Neural progenitor cell (in vitro differentiated cells): ENCODE measurements around the gene TC2N. TPM values are rescaled to one million over a fixed set of nuclear protein-coding genes. Genes with fewer than 3 reads are reported as not detected.

Source experiments
- DNase-seq: peaks from one replicate; pipeline ENCODE4 v3.0.0-alpha.2; 2016; ENCODE audit warnings: low spot score
- H2AFZ ChIP-seq: fragments of 200-600 bp; sonication (generic); replicated peaks from 2 replicates; pipeline ENCODE4 v1.6.1; 2016; ENCODE audit warnings: antibody characterized with exemption
- H3F3A ChIP-seq: fragments of 200-600 bp; sonication (generic); 2 replicates; pipeline ENCODE4 v1.6.1; 2016; ENCODE audit warnings: antibody characterized with exemption, low read depth
- H3K27ac ChIP-seq: fragments of 200-600 bp; sonication (generic); 2 replicates; pipeline ENCODE4 v1.5.1; 2016; ENCODE audit warnings: mild to moderate bottlenecking
- H3K27me3 ChIP-seq: fragments of 200-600 bp; sonication (generic); 2 replicates; pipeline ENCODE4 v1.6.1; 2016; ENCODE audit warnings: mild to moderate bottlenecking, moderate library complexity
- H3K36me3 ChIP-seq: fragments of 200-600 bp; sonication (generic); 2 replicates; pipeline ENCODE4 v1.5.1; 2016
- H3K4me1 ChIP-seq: fragments of 200-600 bp; sonication (generic); 2 replicates; pipeline ENCODE4 v1.6.1; 2016; ENCODE audit warnings: mixed run types
- H3K4me2 ChIP-seq: fragments of 200-600 bp; sonication (generic); 2 replicates; pipeline ENCODE4 v1.6.1; 2016
- H3K4me3 ChIP-seq: fragments of 200-600 bp; sonication (generic); 2 replicates; pipeline ENCODE4 v1.5.1; 2016
- H3K79me2 ChIP-seq: fragments of 200-600 bp; sonication (generic); 2 replicates; pipeline ENCODE4 v1.6.1; 2016; ENCODE audit warnings: low read depth
- H3K9ac ChIP-seq: fragments of 200-600 bp; sonication (generic); 2 replicates; pipeline ENCODE4 v1.6.1; 2016
- H3K9me3 ChIP-seq: fragments of 200-600 bp; sonication (generic); 2 replicates; pipeline ENCODE4 v1.5.1; 2016; ENCODE audit warnings: low read depth
- H4K20me1 ChIP-seq: fragments of 200-600 bp; sonication (generic); 2 replicates; pipeline ENCODE4 v1.6.1; 2016; ENCODE audit warnings: low read depth
- H3K27ac Mint-ChIP-seq: 3 replicates; pipeline ENCODE4 v1.8.0; 2021; ENCODE audit warnings: mixed read lengths
- H3K27me3 Mint-ChIP-seq: 2 replicates; pipeline ENCODE4 v1.8.0; 2022; ENCODE audit warnings: low read depth, mild to moderate bottlenecking, inconsistent platforms, moderate library complexity, mixed read lengths; ENCODE audit not compliant: insufficient read depth
- H3K36me3 Mint-ChIP-seq: 3 replicates; pipeline ENCODE4 v1.8.0; 2021; ENCODE audit warnings: mixed read lengths
- H3K4me1 Mint-ChIP-seq: 3 replicates; pipeline ENCODE4 v1.8.0; 2021; ENCODE audit warnings: mixed read lengths
- H3K4me3 Mint-ChIP-seq: 3 replicates; pipeline ENCODE4 v1.8.0; 2021; ENCODE audit warnings: mild to moderate bottlenecking, moderate library complexity, mixed read lengths
- H3K9me3 Mint-ChIP-seq: 3 replicates; pipeline ENCODE4 v1.8.0; 2020; ENCODE audit warnings: mixed read lengths
- EZH2 ChIP-seq: fragments of 200-600 bp; sonication (generic); IDR thresholded peaks from 2 replicates; pipeline ENCODE4 v1.6.1; 2017; ENCODE audit warnings: antibody characterized with exemption, mild to moderate bottlenecking, moderate library complexity
- EZH2phosphoT487 ChIP-seq: fragments of 200-600 bp; sonication (generic); IDR thresholded peaks from 2 replicates; pipeline ENCODE4 v1.6.1; 2017; ENCODE audit warnings: antibody characterized with exemption
- total RNA-seq: library from RNA; depleted of rRNA; stranded (reverse); fragments of >200 nt; gene quantifications from 2 replicates; pipeline ENCODE4 v1.2.3, GENCODE V29; 2015; ENCODE audit warnings: low replicate concordance
- TF ChIP-seq, protein P1 (sequence below): fragments of 200-600 bp; sonication (generic); IDR thresholded peaks from 2 replicates; pipeline ENCODE4 v1.5.1; 2017; ENCODE audit warnings: antibody characterized with exemption, mild to moderate bottlenecking

Gene TC2N
- total RNA-seq, 1 donor from 2014 or later: 5.8 TPM

- Mint-ChIP-seq H3K4me3 (no peak overlapping the region), H3K27ac (no peak overlapping the region), H3K4me1 (peaks cover 11% of the 10 kb centered on the region), H3K9me3 (no peaks in the 10 kb centered on the region), H3K27me3 (peaks cover 5% of the 10 kb centered on the region), H3K36me3 (no peaks in the 10 kb centered on the region)
- Histone ChIP-seq H3K36me3 (no peaks in the 10 kb centered on the region), H3K4me3 (no peak overlapping the region), H3F3A (no peaks in the 10 kb centered on the region), H3K9ac (no peak overlapping the region), H4K20me1 (no peaks in the 10 kb centered on the region), H2AFZ (no peak overlapping the region), H3K27ac (no peak overlapping the region), H3K79me2 (no peaks in the 10 kb centered on the region), H3K4me1 (no peaks in the 10 kb centered on the region), H3K4me2 (no peak overlapping the region), H3K9me3 (no peaks in the 10 kb centered on the region), H3K27me3 (no peaks in the 10 kb centered on the region)
- TF ChIP-seq EZH2 (no peak), EZH2phosphoT487 (no peak)
- TF ChIP-seq, protein P1, sequence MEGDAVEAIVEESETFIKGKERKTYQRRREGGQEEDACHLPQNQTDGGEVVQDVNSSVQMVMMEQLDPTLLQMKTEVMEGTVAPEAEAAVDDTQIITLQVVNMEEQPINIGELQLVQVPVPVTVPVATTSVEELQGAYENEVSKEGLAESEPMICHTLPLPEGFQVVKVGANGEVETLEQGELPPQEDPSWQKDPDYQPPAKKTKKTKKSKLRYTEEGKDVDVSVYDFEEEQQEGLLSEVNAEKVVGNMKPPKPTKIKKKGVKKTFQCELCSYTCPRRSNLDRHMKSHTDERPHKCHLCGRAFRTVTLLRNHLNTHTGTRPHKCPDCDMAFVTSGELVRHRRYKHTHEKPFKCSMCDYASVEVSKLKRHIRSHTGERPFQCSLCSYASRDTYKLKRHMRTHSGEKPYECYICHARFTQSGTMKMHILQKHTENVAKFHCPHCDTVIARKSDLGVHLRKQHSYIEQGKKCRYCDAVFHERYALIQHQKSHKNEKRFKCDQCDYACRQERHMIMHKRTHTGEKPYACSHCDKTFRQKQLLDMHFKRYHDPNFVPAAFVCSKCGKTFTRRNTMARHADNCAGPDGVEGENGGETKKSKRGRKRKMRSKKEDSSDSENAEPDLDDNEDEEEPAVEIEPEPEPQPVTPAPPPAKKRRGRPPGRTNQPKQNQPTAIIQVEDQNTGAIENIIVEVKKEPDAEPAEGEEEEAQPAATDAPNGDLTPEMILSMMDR: no peak
- DNase-seq: no peak
Observed at GRCh38 chr14:91732439-91732838, 134.9 kb downstream of the TC2N start.

GRCh38 chr14:91731986-91732385 lies 135.3 kb downstream of the TC2N start, which contains the start of gene CATSPERB:
TSS of gene CATSPERB (minus strand) at chr14:91732086. CDS start at chr14:91729479, 2,607 bp downstream.
- no peak within 1 kb of the TSS for H3K4me3 ChIP-seq
- H3K36me3 ChIP-seq: no peaks in the 10 kb centered on the region
- Mint-ChIP-seq H3K27ac (no peak within 1 kb of the TSS), H3K4me1 (peaks cover 11% of the 10 kb centered on the region), H3K4me3 (no peak within 1 kb of the TSS), H3K9me3 (no peaks in the 10 kb centered on the region), H3K27me3 (peaks cover 5% of the 10 kb centered on the region), H3K36me3 (no peaks in the 10 kb centered on the region)
- H3K79me2 ChIP-seq: no peaks in the 10 kb centered on the region
- H3K9ac ChIP-seq: no peak within 1 kb of the TSS
- no peaks in the 10 kb centered on the region for H4K20me1 ChIP-seq
- H3K27me3 ChIP-seq: no peaks in the 10 kb centered on the region
- H3K4me1 ChIP-seq: no peaks in the 10 kb centered on the region
- DNase-seq: no peak
- H3K4me2 ChIP-seq: no peak within 1 kb of the TSS
- no peak within 1 kb of the TSS for H2AFZ ChIP-seq
- no peaks in the 10 kb centered on the region for H3F3A ChIP-seq
- no peak for TF ChIP-seq EZH2phosphoT487
- TF ChIP-seq, protein P1: no peak
- no peak for TF ChIP-seq EZH2
- no peaks in the 10 kb centered on the region for H3K9me3 ChIP-seq
- no peak within 1 kb of the TSS for H3K27ac ChIP-seq

GRCh38 chr14:91731018-91731417 lies 136.3 kb downstream of the TC2N start:
- peaks cover 11% of the 10 kb centered on the region for H3K4me1 Mint-ChIP-seq
- H3K27me3 Mint-ChIP-seq: peaks cover 5% of the 10 kb centered on the region
- Histone ChIP-seq H3K27me3 (no peaks in the 10 kb centered on the region), H3K36me3 (no peaks in the 10 kb centered on the region), H3K4me1 (no peaks in the 10 kb centered on the region), H3K4me2 (no peak overlapping the region), H3K27ac (no peak overlapping the region), H3F3A (no peaks in the 10 kb centered on the region), H3K9me3 (no peaks in the 10 kb centered on the region), H3K9ac (no peak overlapping the region), H3K79me2 (no peaks in the 10 kb centered on the region), H3K4me3 (no peak overlapping the region), H2AFZ (no peak overlapping the region), H4K20me1 (no peaks in the 10 kb centered on the region)
- H3K36me3 Mint-ChIP-seq: no peaks in the 10 kb centered on the region
- no peaks in the 10 kb centered on the region for H3K9me3 Mint-ChIP-seq
- DNase-seq: no peak
- no peak overlapping the region for H3K27ac Mint-ChIP-seq
- no peak overlapping the region for H3K4me3 Mint-ChIP-seq
- TF ChIP-seq EZH2phosphoT487 (no peak), EZH2 (no peak)
- TF ChIP-seq, protein P1: no peak
